Hematopoietic multipotent progenitor cell treated with erythropoietin and hydrocortisone succinate and interleukin-3 and kit ligand, for 6 days (in vitro differentiated cells): Measurements from ENCODE around the gene SLAMF6.
"Not testable (repeated sequence)": the region's sequence is repeated elsewhere in the genome, so short reads cannot be mapped to it uniquely, and the experiment has no call there.

Experiments
- DNase-seq: peaks from one replicate; pipeline ENCODE4 v3.0.0-alpha.2; 2015

Gene SLAMF6

DNA sequence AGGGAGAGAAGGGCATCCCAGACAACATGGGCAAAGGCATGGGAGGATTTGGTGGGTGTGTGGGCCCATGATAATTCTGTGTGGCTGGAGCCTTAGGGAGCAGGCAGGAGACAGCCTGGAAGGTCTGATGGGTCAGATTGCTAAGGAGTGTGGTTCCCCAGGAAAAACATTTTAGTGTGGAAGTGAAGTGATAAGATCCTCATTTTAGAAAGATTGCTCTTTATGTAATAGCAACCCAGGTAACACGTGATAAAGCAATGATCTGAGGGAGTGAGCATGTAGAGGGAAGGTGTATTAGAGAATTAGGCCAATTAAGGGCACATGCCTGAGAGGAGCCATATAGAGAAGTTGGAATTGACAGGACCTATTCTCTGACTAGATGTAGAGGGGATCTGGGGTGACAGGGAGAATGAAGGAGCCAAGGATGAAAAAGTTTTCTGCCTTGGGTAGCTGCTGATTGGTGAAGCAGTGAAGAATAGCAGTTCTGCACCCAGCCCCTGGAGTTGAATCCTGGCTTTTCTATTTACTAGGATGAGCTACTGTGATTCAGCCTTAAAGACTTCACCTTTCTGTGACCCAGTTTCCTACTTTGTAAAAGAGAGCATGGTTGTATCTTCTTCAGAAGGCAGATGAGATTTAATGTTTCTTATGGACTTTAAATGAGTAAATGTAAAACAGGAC is 18.7 kb upstream of the SLAMF6 start:
- DNase-seq = peak; percentile 30

GRCh38 chr1:160540859-160541233 is 17.8 kb upstream of the SLAMF6 start:
- no peak for DNase-seq

GRCh38 chr1:160539990-160540858 is 17.2 kb upstream of the SLAMF6 start:
- peak; percentile 100 for DNase-seq

DNA sequence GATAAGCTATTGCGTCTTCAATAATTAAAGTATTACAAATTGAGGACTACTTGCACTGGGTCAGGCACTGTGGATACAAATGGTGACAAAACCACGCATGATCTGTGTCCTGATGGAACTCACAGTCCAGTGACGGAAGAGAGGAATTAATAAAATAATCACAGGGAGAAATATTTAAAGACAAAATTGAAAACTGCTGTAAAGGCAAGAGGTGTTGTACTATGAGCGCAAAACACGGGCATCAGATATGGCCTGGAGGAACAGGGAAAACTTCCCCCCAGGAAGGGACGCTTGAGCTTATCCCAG is 16.6 kb upstream of the SLAMF6 start:
- DNase-seq = no peak

- no peak for DNase-seq
These were observed 16.1 kb upstream of the SLAMF6 start for GRCh38 chr1:160538985-160539651.

DNA sequence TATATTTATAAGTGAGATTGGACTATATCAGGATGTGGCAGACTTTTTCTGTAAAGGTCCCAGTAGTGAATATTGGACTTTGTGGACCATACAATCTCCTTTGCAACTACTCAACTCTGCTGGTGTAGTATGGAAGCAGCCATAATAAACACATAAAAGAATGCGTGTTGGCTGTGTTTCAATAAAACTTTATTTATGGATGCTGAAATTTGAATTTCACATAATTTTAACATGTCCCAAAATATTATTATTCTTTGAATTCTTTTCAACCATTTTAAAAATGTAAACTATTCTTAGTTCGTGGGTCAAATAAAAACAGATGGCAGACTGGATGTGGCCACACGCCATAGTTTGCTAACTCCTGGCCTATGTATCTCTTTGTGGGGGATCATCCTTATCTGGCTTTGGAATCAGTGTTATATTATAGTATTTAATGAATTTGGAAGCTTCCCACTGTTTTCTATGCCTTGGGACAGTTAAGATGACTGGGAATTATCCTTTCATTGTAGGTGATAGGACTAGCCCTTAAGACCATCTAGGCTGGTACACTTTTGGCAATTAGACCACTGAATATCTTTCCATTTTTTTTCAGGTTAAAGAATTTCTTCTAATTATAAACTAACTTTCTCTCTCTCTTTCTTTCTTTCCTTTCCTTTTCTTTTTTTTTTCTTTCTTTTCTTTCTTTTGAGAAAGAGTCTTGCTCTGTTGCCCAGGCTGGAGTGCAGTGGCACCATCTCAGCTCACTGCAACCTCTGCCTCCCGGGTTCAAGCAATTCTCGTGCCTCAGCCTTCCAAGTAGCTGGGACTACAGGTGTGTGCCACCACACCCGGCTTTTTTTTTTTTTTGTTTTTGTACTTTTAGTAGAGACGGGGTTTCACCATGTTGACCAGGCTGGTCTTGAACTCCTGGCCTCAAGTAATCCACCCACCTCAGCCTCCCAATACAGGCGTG is 14.9 kb upstream of the SLAMF6 start:
- no peak for DNase-seq

DNA sequence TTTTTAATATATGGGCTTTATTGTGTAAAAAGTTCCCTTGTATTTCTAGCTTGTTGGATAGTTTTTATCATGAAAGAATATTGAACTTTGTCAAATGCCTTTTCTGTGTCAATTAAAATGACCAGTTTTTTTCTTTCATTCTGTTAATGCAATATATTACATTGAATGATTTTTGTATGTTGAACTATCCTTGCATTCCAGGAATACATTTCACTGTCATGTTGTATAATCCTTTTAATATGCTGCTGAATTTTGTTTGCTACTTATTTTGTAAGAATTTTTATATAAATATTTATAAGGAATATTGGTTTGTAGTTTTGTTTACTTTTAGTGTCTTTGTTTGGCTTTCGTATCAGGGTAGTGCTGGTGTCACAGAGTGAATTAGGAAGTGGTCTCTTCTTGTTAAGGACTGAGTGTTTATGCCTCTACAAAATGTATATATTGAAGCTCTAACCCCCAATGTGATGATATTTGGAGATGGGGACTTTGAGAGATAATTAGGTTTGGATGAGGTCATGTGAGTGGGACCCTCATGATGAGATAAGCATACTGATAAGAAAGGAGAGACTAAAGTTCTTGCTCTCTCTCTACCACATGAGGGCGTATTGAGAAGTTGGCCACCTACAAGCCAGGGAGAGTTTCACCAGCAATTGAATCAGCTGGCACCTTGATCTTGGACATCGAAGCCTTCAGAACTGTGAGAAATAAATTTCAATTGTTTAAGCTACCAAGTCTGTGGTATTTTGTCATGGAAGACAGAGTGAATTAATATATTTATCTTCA is 12.0 kb upstream of the SLAMF6 start:
- DNase-seq = peak; percentile 46

DNA sequence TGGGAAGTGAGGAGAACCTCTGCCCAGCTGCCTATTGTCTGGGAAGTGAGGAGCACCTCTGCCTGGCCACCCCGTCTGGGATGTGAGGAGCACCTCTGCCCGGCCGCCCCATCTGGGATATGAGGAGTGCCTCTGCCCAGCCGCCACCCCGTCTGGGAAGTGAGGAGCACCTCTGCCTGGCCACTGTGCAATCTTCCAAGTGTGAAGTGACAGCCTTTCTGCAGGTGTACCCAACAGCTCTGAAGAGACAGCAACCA is 9.4 kb upstream of the SLAMF6 start:
- not testable (repeated sequence) for DNase-seq

- not testable (repeated sequence) for DNase-seq
These were observed 8.9 kb upstream of the SLAMF6 start for GRCh38 chr1:160531809-160532556.

DNA sequence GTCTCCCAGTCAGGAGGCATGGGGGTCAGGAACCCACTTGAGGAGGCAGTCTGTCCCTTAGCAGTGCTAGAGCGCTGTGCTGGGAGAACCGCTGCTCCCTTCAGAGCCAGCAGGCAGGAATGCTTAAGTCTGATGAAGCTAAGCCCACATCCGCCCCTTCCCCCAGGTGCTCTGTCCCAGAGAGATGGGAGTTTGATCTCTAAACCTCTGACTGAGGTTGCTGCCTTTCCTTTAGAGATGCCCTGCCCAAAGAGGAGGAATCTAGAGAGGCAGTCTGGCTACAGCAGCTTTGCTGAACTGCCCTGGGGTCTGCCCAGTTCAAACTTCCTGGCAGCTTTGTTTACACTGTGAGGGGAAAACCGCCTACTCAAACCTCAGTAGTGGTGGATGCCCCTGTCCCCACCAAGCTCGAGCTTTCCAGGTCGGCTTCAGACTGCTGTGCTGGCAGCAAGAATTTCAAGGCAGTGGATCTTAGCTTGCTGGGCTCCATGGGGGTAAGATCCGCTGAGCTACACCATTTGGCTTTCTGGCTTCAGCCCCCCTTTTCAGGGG is 6.4 kb upstream of the SLAMF6 start:
- DNase-seq = not testable (repeated sequence)

- not testable (repeated sequence) for DNase-seq
These were observed 734 bp upstream of the SLAMF6 start for GRCh38 chr1:160523789-160524188.

- DNase-seq = no peak
These were observed 919 bp downstream of the SLAMF6 start for GRCh38 chr1:160522136-160522535.

GRCh38 chr1:160521554-160521953 is 1.5 kb downstream of the SLAMF6 start:
- no peak for DNase-seq

GRCh38 chr1:160520999-160521398 is 2.1 kb downstream of the SLAMF6 start:
- DNase-seq = no peak

- peak; percentile 14 for DNase-seq
These were observed 2.5 kb downstream of the SLAMF6 start for GRCh38 chr1:160520582-160520981.

GRCh38 chr1:160519642-160520435 is 3.2 kb downstream of the SLAMF6 start:
- DNase-seq = peak; percentile 77

DNA sequence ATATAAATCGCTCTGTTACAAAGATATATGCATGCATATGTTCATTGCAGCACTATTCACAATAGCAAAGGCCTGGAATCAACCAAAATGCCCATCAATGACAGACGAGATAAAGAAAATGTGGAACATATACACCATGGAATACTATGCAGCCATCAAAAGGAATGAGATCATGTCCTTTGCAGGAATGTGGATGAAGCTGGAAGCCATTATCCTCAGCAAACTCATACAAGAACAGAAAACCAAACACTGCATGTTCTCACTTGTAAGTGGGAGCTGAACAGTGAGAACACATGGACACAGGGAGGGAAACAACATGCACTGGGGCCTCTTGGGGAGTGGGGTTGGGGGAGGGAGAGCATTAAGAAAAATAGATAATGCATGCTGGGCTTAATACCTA is 5.5 kb downstream of the SLAMF6 start:
- DNase-seq = not testable (repeated sequence)

DNA sequence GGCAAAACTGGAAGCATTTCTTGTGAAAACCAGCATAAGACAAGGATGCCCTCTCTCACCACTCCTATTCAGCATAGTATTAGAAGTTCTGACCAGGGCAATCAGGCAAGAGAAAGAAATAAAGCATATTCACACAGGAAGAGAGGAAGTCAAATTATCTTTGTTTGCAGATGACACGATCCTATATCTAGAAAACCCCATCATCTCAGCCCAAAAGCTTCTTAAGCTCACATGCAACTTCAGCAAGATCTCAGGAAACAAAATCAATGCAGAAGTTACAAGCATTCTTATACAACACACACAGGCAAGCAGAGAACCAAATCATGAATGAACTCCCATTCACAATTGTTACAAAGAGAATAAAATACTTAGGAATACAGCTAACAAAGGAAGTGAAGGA is 7.1 kb downstream of the SLAMF6 start:
- DNase-seq = peak; percentile 7

- no peak for DNase-seq
These were observed 18.4 kb downstream of the SLAMF6 start for GRCh38 chr1:160504651-160505050.

DNA sequence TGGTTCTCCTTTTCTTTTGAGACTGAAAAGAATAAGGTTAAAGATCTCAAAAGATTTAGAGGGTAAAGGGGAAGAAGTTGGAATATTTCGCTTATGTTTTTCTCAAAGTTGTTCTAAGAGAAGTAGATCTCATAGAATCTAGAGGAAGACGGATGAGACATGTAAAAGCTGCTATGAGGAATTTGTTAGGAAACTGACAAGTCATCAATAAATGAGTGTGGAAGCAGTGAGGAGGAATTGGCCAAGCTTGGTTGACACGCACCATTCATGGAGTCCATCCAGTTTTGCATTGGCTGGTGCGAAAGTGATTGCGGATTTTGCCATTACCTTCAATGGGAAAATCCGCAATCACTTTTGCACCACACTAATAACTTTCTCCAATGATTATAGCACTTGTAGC is 20.0 kb downstream of the SLAMF6 start:
- DNase-seq = no peak
